Endothelial cell of umbilical vein (primary cell): Measurements from ENCODE around the gene FOXN1. TPM values are rescaled to one million over a fixed set of nuclear protein-coding genes. Genes with fewer than 3 reads are reported as not detected.

Source experiments
- BruUV-seq: library from RNA; stranded (reverse); fragments of 400-500 nt; replicated peaks from 2 replicates; lab custom pipeline; 2021; lab: Mats Ljungman, UMichigan
- CTCF ChIA-PET: fragments of 300-600, 350-600 bp; sonication (Branson Sonifier 250); formaldehyde crosslinking; loops from one replicate; lab custom pipeline; 2021; ENCODE audit warnings: antibody characterized with exemption, inconsistent platforms; lab: Charles Lee
- POLR2A ChIA-PET: fragments of 300-600, 350-600 bp; sonication (Branson Sonifier 250); formaldehyde crosslinking; loops from one replicate; lab custom pipeline; 2021; ENCODE audit warnings: antibody characterized with exemption, inconsistent platforms; lab: Charles Lee
- DNase-seq: peaks from one replicate; pipeline ENCODE4 v3.0.0-alpha.2; 2011; ENCODE audit warnings: low read depth, low spot score
- FAIRE-seq: peaks from 2 replicates; lab custom pipeline; 2011; peaks lifted over from hg19 to GRCh38; lab: Jason Lieb, UNC
- H2AFZ ChIP-seq: 2 replicates; pipeline ENCODE4 v1.6.0; 2012; ENCODE audit warnings: low read depth, low read length, control low read depth, inconsistent platforms
- H3K27ac ChIP-seq: 2 replicates; pipeline ENCODE4 v1.5.1; 2011; ENCODE audit warnings: low read depth, mild to moderate bottlenecking, control low read depth, low read length, moderate library complexity; ENCODE audit not compliant: insufficient read depth
- H3K27me3 ChIP-seq, 2 experiments: 2 replicates each; pipeline versions ENCODE4 v1.6.0 to v1.6.1; 2011; ENCODE audit warnings: low read length in 2 of 2, mixed read lengths in 1 of 2; ENCODE audit not compliant: control insufficient read depth in 2 of 2, insufficient read depth in 2 of 2
- H3K36me3 ChIP-seq, 2 experiments: 2 replicates in 1 of 2; 3 replicates in 1 of 2; pipeline ENCODE4 v1.5.1; 2011; ENCODE audit warnings: low read length in 2 of 2, mild to moderate bottlenecking in 1 of 2, moderate library complexity in 1 of 2; ENCODE audit not compliant: control insufficient read depth in 2 of 2, insufficient read depth in 2 of 2; ENCODE audit errors: extremely low read depth in 1 of 2
- H3K4me1 ChIP-seq: 3 replicates; pipeline ENCODE4 v1.5.1; 2011; ENCODE audit warnings: mild to moderate bottlenecking, low read length; ENCODE audit not compliant: control insufficient read depth, insufficient read depth; ENCODE audit errors: extremely low read depth
- H3K4me2 ChIP-seq: 2 replicates; pipeline ENCODE4 v1.6.1; 2011; ENCODE audit warnings: low read length, control low read depth, mixed read lengths; ENCODE audit not compliant: insufficient read depth
- H3K4me3 ChIP-seq, 3 experiments: fragments of 200-600 bp in 1 of 3; sonication (generic), shearing (Covaris generic) in 1 of 3; replicated peaks in 1 of 3; 2 replicates each; pipeline ENCODE4 v1.5.1; 2011 to 2016; ENCODE audit warnings: control low read depth in 3 of 3, low read length in 3 of 3, mild to moderate bottlenecking in 2 of 3, inconsistent platforms in 1 of 3, low read depth in 1 of 3, moderate library complexity in 1 of 3; ENCODE audit not compliant: insufficient read depth in 1 of 3
- H3K79me2 ChIP-seq: 2 replicates; pipeline ENCODE4 v1.6.0; 2012; ENCODE audit warnings: low read length, inconsistent platforms; ENCODE audit not compliant: control insufficient read depth, insufficient read depth
- H3K9ac ChIP-seq: replicated peaks from 2 replicates; pipeline ENCODE3; 2011; ENCODE audit warnings: low read length, control low read depth; ENCODE audit not compliant: insufficient read depth; ENCODE audit errors: extremely low read depth
- H3K9me1 ChIP-seq: replicated peaks from 3 replicates; pipeline ENCODE4 v1.6.0; 2011; ENCODE audit warnings: mild to moderate bottlenecking, low read length; ENCODE audit not compliant: control insufficient read depth, insufficient read depth; ENCODE audit errors: extremely low read depth
- H3K9me3 ChIP-seq: replicated peaks from 2 replicates; pipeline ENCODE4 v1.5.1; 2012; ENCODE audit warnings: low read length, inconsistent platforms; ENCODE audit not compliant: control insufficient read depth, insufficient read depth
- H4K20me1 ChIP-seq: replicated peaks from 2 replicates; pipeline ENCODE3; 2011; ENCODE audit warnings: mild to moderate bottlenecking, low read length; ENCODE audit not compliant: control insufficient read depth, insufficient read depth; ENCODE audit errors: extremely low read depth
- CTCF ChIP-seq, 2 donors: IDR thresholded peaks; 1 replicate in 1 of 2; 2 replicates in 1 of 2; pipeline ENCODE4 v1.5.1; 2011; ENCODE audit warnings: low read length in 2 of 2, mild to moderate bottlenecking in 2 of 2, moderate library complexity in 2 of 2, control low read depth in 1 of 2, inconsistent platforms in 1 of 2, low read depth in 1 of 2; ENCODE audit not compliant: insufficient read depth in 1 of 2; ENCODE audit errors: extremely low read depth in 1 of 2
- EZH2 ChIP-seq: IDR thresholded peaks from 2 replicates; pipeline ENCODE4 v1.6.1; 2012; ENCODE audit warnings: borderline replicate concordance, low read depth, mild to moderate bottlenecking, moderate library complexity, low read length, inconsistent platforms; ENCODE audit not compliant: severe bottlenecking
- FOS ChIP-seq: IDR thresholded peaks from 2 replicates; pipeline ENCODE4 v1.6.1; 2011; ENCODE audit warnings: mild to moderate bottlenecking, low read length, moderate library complexity, borderline replicate concordance; ENCODE audit not compliant: insufficient read depth
- GATA2 ChIP-seq: IDR thresholded peaks from 2 replicates; pipeline ENCODE4 v1.7.0; 2011; ENCODE audit warnings: low read depth, mild to moderate bottlenecking, moderate library complexity, mixed read lengths, low read length; ENCODE audit not compliant: insufficient read length, insufficient read depth
- JUN ChIP-seq: IDR thresholded peaks from 2 replicates; pipeline ENCODE4 v1.6.1; 2011; ENCODE audit warnings: borderline replicate concordance, low read depth; ENCODE audit not compliant: insufficient read length, insufficient read depth
- MAX ChIP-seq: IDR thresholded peaks from 2 replicates; pipeline ENCODE4 v1.6.1; 2011; ENCODE audit not compliant: insufficient read depth, insufficient read length
- MYC ChIP-seq: IDR thresholded peaks from one replicate; pipeline ENCODE4 v1.6.1; 2011; ENCODE audit warnings: mild to moderate bottlenecking, low read depth, low read length
- POLR2A ChIP-seq: IDR thresholded peaks from 2 replicates; pipeline ENCODE4 v1.6.1; 2012; ENCODE audit warnings: low read depth, mild to moderate bottlenecking, control low read depth, low read length
- POLR2AphosphoS5 ChIP-seq: IDR thresholded peaks from 2 replicates; pipeline ENCODE4 v1.6.1; 2012; ENCODE audit warnings: low read depth, mild to moderate bottlenecking, control low read depth, low read length, moderate library complexity; ENCODE audit not compliant: insufficient read depth
- dilution Hi-C: fragments of 300-500 bp; cut with MboI; formaldehyde crosslinking; loops from one replicate; pipeline ENCODE4 v1.15.0; 2019; ENCODE audit warnings: low sequenced_read_pairs; ENCODE audit not compliant: extremely low pct_ligation_motif_present
- intact Hi-C: fragments of 100-400 bp; cut with micrococcal nuclease; formaldehyde crosslinking; loops from one replicate; pipeline ENCODE4 v1.10.0; 2022
- polyA plus RNA-seq, 4 experiments: library from polyadenylated mRNA; depleted of rRNA in 3 of 4; stranded (reverse) in 3 of 4; unstranded in 1 of 4; fragments of >200 nt; gene quantifications; 2 replicates each; pipeline versions ENCODE4 v1.2.1 to v1.2.3, GENCODE V29; 2011 to 2012; ENCODE audit warnings: missing spikeins in 1 of 4
- total RNA-seq: library from RNA; stranded (reverse); gene quantifications from 2 replicates; pipeline ENCODE4 v1.2.3, GENCODE V29; 2021

FOXN1 gene
- total and polyA plus RNA-seq, 2 donors (not counting 3 experiments of a cell fraction or from before 2014, with no cell fraction given) = not detected

DNA sequence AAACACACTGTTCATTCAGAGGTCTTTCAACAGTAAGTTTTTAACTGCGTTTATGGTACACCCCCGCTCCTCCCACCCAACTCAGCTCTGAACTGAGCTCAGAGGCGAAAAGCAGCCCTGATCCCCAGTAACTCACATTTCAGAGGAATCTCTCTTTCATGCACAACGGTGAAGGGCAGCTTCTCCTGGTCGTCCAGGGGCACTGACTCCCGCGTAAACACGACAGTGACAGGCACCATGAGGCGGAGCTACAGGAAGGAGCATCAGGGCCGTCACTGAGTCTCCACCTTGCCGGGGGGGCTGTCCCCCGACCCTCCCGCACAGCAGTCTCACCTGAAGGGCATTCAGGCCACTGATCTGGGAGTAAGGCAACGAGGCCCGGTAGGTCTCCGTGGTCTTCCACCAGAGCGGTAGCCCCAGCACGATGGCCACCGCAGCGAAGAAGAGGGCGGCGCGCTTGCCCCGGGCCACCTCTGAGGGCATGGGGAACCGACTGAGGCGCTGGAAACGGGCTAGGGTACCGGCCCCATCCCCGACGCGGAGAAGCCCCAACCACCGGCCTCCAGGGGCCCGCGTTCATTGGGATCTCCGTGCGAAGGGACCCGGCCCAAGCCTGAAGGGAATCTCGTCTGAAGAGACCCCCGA is 64.7 kb downstream of the FOXN1 start:
- peak overlapping the region; percentile 66 for H2AFZ ChIP-seq
- ChIA-PET CTCF (interaction anchor here (1.0 to 1.8 kb wide), 11 partner anchors 10 to 76 kb away, joined by 3 to 9 read pairs (median 3); no protein-coding TSS in a partner anchor), POLR2A (interaction anchor here (1.0 kb wide), 1 partner anchor 25 kb away, joined by 5 read pairs; no protein-coding TSS in a partner anchor)
- no TSS peak for BruUV-seq
- peaks cover 17% of the 10 kb centered on the region for H3K79me2 ChIP-seq
- TF ChIP-seq EZH2 (no peak), GATA2 (no peak), JUN (no peak), FOS (no peak), POLR2A (no peak), MYC (no peak), MAX (no peak), CTCF (IDR thresholded peaks at IDR 0.05; ENCODE audit: extremely low read depth in 1 of 2, insufficient read depth in 1 of 2, low read depth in 1 of 2, low read length in 2 of 2) (no peak), POLR2AphosphoS5 (no peak)
- intact Hi-C loops (loop anchor here (2.0 kb wide), 1 partner anchor 18 kb away; the partner anchor contains the start of gene UNC119), dilution Hi-C loops (no loop called here)
- H3K27me3 ChIP-seq = no peaks in the 10 kb centered on the region
- peak overlapping the region; percentile 15 for H3K27ac ChIP-seq
- peak overlapping the region; percentile 84 for H3K4me2 ChIP-seq
- no peaks in the 10 kb centered on the region for H3K9me1 ChIP-seq
- H3K9ac ChIP-seq = peak overlapping the region; percentile 62
- DNase-seq = peak; percentile 37
- H3K4me3 ChIP-seq = peak overlapping the region; percentile 52 to 73 (median 64)
- no peak for FAIRE-seq
- H3K4me1 ChIP-seq = peaks cover 10% of the 10 kb centered on the region
- H3K9me3 ChIP-seq = no peaks in the 10 kb centered on the region
- no peaks in the 10 kb centered on the region for H3K36me3 ChIP-seq
- H4K20me1 ChIP-seq = no peaks in the 10 kb centered on the region
